CD4-positive, alpha-beta memory T cell (primary cell): Measurements from ENCODE around the gene VAX1. TPM values are rescaled to one million over a fixed set of nuclear protein-coding genes. Genes with fewer than 3 reads are reported as not detected.
"Not testable (repeated sequence)": the region's sequence is repeated elsewhere in the genome, so short reads cannot be mapped to it uniquely, and the experiment has no call there.

Experiments used
- CTCF ChIA-PET: fragments of 350-600 bp; sonication (Branson Sonifier 250); formaldehyde crosslinking; loops from one replicate; lab custom pipeline; 2021; ENCODE audit warnings: inconsistent platforms; ENCODE audit not compliant: partially characterized antibody; lab: Charles Lee
- POLR2A ChIA-PET: fragments of 350-600 bp; sonication (Branson Sonifier 250); formaldehyde crosslinking; loops from one replicate; lab custom pipeline; 2021; ENCODE audit not compliant: partially characterized antibody; lab: Charles Lee
- DNase-seq, 5 donors: peaks; one replicate each; pipeline versions ENCODE4 v3.0.0 to v3.0.0-alpha.2; 2020 to 2022; ENCODE audit warnings: mixed read lengths in 1 of 5
- H3K27ac ChIP-seq: one replicate; pipeline ENCODE4 v1.7.0; 2013; ENCODE audit warnings: low read depth, low read length
- H3K27me3 ChIP-seq: 2 replicates; pipeline ENCODE4 v1.7.0; 2013; ENCODE audit warnings: mild to moderate bottlenecking, low read length, moderate library complexity; ENCODE audit not compliant: insufficient read depth
- H3K36me3 ChIP-seq: 2 replicates; pipeline ENCODE4 v1.7.0; 2013; ENCODE audit warnings: mild to moderate bottlenecking, low read length, moderate library complexity; ENCODE audit not compliant: insufficient read depth
- H3K4me1 ChIP-seq: 2 replicates; pipeline ENCODE4 v1.7.0; 2013; ENCODE audit warnings: mild to moderate bottlenecking, low read length, moderate library complexity; ENCODE audit not compliant: insufficient read depth
- H3K4me3 ChIP-seq, 2 donors: one replicate each; pipeline ENCODE4 v1.7.0; 2013; ENCODE audit warnings: low read length in 2 of 2, mild to moderate bottlenecking in 1 of 2
- H3K9me3 ChIP-seq, 2 donors: one replicate each; pipeline ENCODE4 v1.7.0; 2013; ENCODE audit warnings: low read length in 2 of 2, control low read depth in 1 of 2; ENCODE audit not compliant: control insufficient read depth in 1 of 2
- H3K27ac Mint-ChIP-seq, 7 donors: one replicate each; pipeline ENCODE4 v1.8.0; 2020 to 2021; ENCODE audit warnings: mixed read lengths in 7 of 7, mild to moderate bottlenecking in 6 of 7, inconsistent platforms in 3 of 7, moderate library complexity in 3 of 7
- H3K27me3 Mint-ChIP-seq, 2 donors: one replicate each; pipeline ENCODE4 v1.8.0; 2020 to 2021; ENCODE audit warnings: mixed read lengths in 2 of 2
- H3K36me3 Mint-ChIP-seq, 2 donors: one replicate each; pipeline ENCODE4 v1.8.0; 2020 to 2021; ENCODE audit warnings: mixed read lengths in 2 of 2, inconsistent platforms in 1 of 2, mild to moderate bottlenecking in 1 of 2
- H3K4me1 Mint-ChIP-seq, 4 donors: one replicate each; pipeline ENCODE4 v1.8.0; 2020 to 2021; ENCODE audit warnings: mixed read lengths in 4 of 4, mild to moderate bottlenecking in 1 of 4
- H3K4me3 Mint-ChIP-seq, 8 donors: one replicate each; pipeline ENCODE4 v1.8.0; 2020 to 2021; ENCODE audit warnings: mixed read lengths in 8 of 8, mild to moderate bottlenecking in 7 of 8, moderate library complexity in 6 of 8, inconsistent platforms in 3 of 8
- H3K9me3 Mint-ChIP-seq, 8 donors: one replicate each; pipeline ENCODE4 v1.8.0; 2020 to 2021; ENCODE audit warnings: mixed read lengths in 8 of 8, mild to moderate bottlenecking in 5 of 8, inconsistent platforms in 3 of 8, moderate library complexity in 1 of 8
- intact Hi-C: fragments of 100-400 bp; cut with micrococcal nuclease; formaldehyde crosslinking; loops from one replicate; pipeline ENCODE4 v1.15.1; 2023
- polyA plus RNA-seq, 2 donors: library from polyadenylated mRNA; unstranded; fragments of 300-500 nt; fragmentation: Illumina TruSeq; gene quantifications; one replicate each; pipeline ENCODE4 v1.2.3, GENCODE V29; 2021
- total RNA-seq, 2 experiments: library from RNA; stranded (reverse); gene quantifications; one replicate each; pipeline ENCODE4 v1.2.3, GENCODE V29; 2021

VAX1 gene
- total RNA-seq, result not detected
- not detected for polyA plus RNA-seq

GRCh38 chr10:117137911-117138642 is at the start of gene VAX1:
VAX1 (minus strand) TSS chr10:117138270; CDS start chr10:117138056, 214 bp downstream.
- peaks cover under 1% of the 10 kb centered on the region for H3K4me1 ChIP-seq
- intact Hi-C loops, result no loop called here
- peaks cover 32% of the 10 kb centered on the region for H3K27me3 ChIP-seq
- H3K27ac ChIP-seq, result no peak within 1 kb of the TSS
- no peaks in the 10 kb centered on the region for H3K36me3 Mint-ChIP-seq
- no peak within 1 kb of the TSS for H3K27ac Mint-ChIP-seq
- DNase-seq, result no peak
- H3K9me3 ChIP-seq, result no peaks in the 10 kb centered on the region
- H3K4me3 Mint-ChIP-seq, result peak within 1 kb of the TSS in 4 of 8 donors; percentile 20 to 66 (median 35)
- H3K4me1 Mint-ChIP-seq, result peaks cover 7 to 36% (median 19%) of the 10 kb centered on the region in 4 donors
- no peak within 1 kb of the TSS for H3K4me3 ChIP-seq
- no peaks in the 10 kb centered on the region for H3K36me3 ChIP-seq
- H3K27me3 Mint-ChIP-seq, result peaks cover 54 to 61% of the 10 kb centered on the region in 2 donors
- CTCF ChIA-PET, result no interaction called here
- POLR2A ChIA-PET, result no interaction called here
- H3K9me3 Mint-ChIP-seq, result peaks cover 0 to 10% (median 0%) of the 10 kb centered on the region in 8 donors

DNA sequence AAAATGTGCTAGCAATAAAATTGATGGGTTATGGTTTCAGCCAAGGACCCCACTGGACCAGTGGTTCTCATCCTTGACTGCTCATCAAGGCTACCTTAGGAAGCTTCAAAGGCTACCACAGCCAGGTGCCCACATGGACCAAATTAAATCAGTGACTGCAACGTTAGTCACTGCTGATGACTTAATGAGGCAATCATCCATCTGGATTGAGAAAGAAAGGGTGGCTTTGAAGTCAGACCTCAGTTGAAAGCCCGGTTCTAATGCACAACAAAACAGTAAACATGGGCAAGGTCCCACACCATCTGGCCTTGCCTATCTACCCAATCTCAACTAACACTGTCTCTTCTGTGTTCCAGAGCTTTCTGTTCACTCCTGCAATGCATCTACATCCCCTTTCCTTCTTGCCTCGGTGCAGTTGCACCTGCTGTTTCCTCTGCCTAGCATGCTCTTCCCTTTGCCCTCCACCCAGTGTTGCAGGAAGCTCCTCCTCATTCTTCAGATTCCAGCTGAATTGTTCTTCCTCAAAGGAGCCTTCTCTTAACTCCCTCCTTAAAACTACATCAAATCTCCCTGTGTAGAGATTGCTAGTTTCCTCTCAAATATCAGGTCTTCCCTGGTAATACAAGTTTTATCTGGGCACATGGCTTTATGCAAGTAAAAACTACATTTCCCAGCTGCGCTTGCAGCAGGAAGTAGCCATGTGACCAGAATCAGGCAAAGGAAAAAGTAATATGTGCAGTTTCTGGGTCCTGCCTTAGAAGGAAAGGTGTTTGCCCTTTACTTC is 49.0 kb upstream of the VAX1 start:
- no peak overlapping the region for H3K4me3 ChIP-seq
- H3K27ac ChIP-seq, result no peak overlapping the region
- H3K9me3 Mint-ChIP-seq, result peaks cover 3 to 14% (median 6%) of the 10 kb centered on the region in 8 donors
- intact Hi-C loops, result no loop called here
- DNase-seq, result no peak
- H3K36me3 ChIP-seq, result no peaks in the 10 kb centered on the region
- POLR2A ChIA-PET, result no interaction called here
- H3K4me3 Mint-ChIP-seq, result no peak overlapping the region
- H3K27me3 ChIP-seq, result no peaks in the 10 kb centered on the region
- no peaks in the 10 kb centered on the region for H3K9me3 ChIP-seq
- H3K27me3 Mint-ChIP-seq, result peaks cover 2 to 7% of the 10 kb centered on the region in 2 donors
- no peaks in the 10 kb centered on the region for H3K4me1 ChIP-seq
- H3K4me1 Mint-ChIP-seq, result no peaks in the 10 kb centered on the region
- H3K27ac Mint-ChIP-seq, result no peak overlapping the region
- CTCF ChIA-PET, result interaction anchor here (0.9 to 2.2 kb wide), 2 partner anchors 12 to 20 kb away, joined by 4 to 26 read pairs; no protein-coding TSS in a partner anchor
- no peaks in the 10 kb centered on the region for H3K36me3 Mint-ChIP-seq

- not testable (repeated sequence) for H3K4me3 Mint-ChIP-seq
- CTCF ChIA-PET, result interaction anchor here (2.2 kb wide), 1 partner anchor 11 kb away, joined by 26 read pairs; no protein-coding TSS in a partner anchor
Observed at GRCh38 chr10:117185817-117186216, 47.7 kb upstream of the VAX1 start.

DNA sequence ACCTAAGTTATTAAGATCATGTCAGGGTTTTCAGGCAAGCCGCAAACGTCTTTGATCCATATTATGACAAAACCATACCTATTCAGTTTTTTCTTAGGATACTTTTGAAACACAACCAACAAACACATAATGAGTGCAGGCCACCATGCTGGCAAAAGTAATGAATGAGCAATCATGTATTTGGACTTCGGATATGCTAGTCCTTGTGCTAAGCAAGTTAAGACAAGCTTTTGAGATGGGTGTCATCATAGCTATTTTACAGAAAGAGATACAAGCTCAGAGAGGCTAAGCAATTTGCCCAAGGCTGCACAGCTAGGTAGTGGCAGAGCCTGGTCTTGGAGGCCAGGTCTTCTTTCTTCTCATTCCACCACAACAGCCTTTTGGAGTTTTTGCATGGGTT is 46.8 kb upstream of the VAX1 start:
- Histone ChIP-seq H3K4me1 (no peaks in the 10 kb centered on the region), H3K9me3 (no peaks in the 10 kb centered on the region), H3K4me3 (no peak overlapping the region), H3K36me3 (no peaks in the 10 kb centered on the region), H3K27ac (no peak overlapping the region), H3K27me3 (no peaks in the 10 kb centered on the region)
- intact Hi-C loops, result no loop called here
- H3K27ac Mint-ChIP-seq, result no peak overlapping the region
- no peaks in the 10 kb centered on the region for H3K4me1 Mint-ChIP-seq
- CTCF ChIA-PET, result interaction anchor here (1.0 to 3.0 kb wide), 2 partner anchors 9 to 503 kb away, joined by 3 to 20 read pairs; no protein-coding TSS in a partner anchor
- peaks cover 4 to 7% of the 10 kb centered on the region in 2 donors for H3K27me3 Mint-ChIP-seq
- POLR2A ChIA-PET, result no interaction called here
- peaks cover 3 to 14% (median 5%) of the 10 kb centered on the region in 8 donors for H3K9me3 Mint-ChIP-seq
- no peak overlapping the region for H3K4me3 Mint-ChIP-seq
- H3K36me3 Mint-ChIP-seq, result no peaks in the 10 kb centered on the region
- DNase-seq, result no peak

More at GRCh38 chr10:117185817-117186216, 47.7 kb upstream of the VAX1 start:
- H3K27me3 Mint-ChIP-seq, DNase-seq, H3K4me3 ChIP-seq, H3K4me1 Mint-ChIP-seq, H3K4me1 ChIP-seq, intact Hi-C loops, H3K27ac Mint-ChIP-seq, POLR2A ChIA-PET, H3K36me3 Mint-ChIP-seq, H3K27me3 ChIP-seq, H3K36me3 ChIP-seq, H3K27ac ChIP-seq, H3K9me3 ChIP-seq: not testable (repeated sequence)
- peaks cover 3 to 14% (median 6%) of the 10 kb centered on the region in 8 donors for H3K9me3 Mint-ChIP-seq

DNA sequence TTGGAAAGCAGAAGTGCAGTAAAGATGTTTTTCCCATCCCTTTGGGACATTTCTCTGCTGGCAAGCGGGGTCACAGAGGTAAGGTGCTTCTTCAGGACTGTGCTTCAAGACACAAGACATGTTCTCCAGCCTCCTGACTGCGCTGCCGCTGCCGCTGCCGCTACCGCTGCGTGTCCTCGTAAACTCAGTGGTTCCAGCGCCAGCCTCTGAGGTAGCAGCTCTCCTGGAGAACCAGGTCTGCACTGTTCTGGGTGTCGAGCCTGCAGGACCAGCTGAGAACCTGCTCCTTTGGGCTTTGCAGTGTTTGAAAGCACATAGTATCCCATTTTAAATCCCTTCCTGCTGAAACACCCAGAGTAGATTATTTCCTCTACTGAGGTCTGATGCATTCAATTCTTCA is 46.2 kb upstream of the VAX1 start:
- H3K9me3 ChIP-seq, result no peaks in the 10 kb centered on the region
- Mint-ChIP-seq H3K4me3 (no peak overlapping the region), H3K4me1 (no peaks in the 10 kb centered on the region), H3K36me3 (no peaks in the 10 kb centered on the region), H3K9me3 (peaks cover 0 to 10% (median 4%) of the 10 kb centered on the region in 8 donors), H3K27ac (no peak overlapping the region), H3K27me3 (peaks cover 4 to 7% of the 10 kb centered on the region in 2 donors)
- H3K36me3 ChIP-seq, result no peaks in the 10 kb centered on the region
- ChIA-PET CTCF (interaction anchor here (1.0 to 3.0 kb wide), 2 partner anchors 9 to 502 kb away, joined by 3 to 20 read pairs; no protein-coding TSS in a partner anchor), POLR2A (no interaction called here)
- H3K4me1 ChIP-seq, result no peaks in the 10 kb centered on the region
- H3K27me3 ChIP-seq, result no peaks in the 10 kb centered on the region
- intact Hi-C loops, result no loop called here
- H3K4me3 ChIP-seq, result no peak overlapping the region
- DNase-seq, result no peak
- H3K27ac ChIP-seq, result no peak overlapping the region

DNA sequence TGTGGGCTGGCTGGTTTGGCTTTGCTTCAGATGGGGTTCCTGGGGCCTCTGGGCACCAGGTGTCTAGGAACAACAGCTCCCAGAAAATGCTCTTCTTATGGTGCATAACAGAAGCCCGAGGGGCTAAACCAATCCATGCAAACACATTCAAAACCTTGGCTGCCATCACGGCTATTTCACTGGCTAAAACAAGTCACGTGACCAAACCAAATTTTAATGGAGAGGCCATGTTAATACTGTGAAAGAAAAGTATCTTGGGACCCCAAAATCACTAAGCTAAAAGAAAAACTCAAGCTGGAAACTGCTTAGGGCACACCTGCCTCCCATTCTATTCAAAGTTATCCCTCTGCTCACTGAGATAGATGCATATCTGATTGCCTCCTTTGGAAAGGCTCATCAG is 40.1 kb upstream of the VAX1 start:
- Mint-ChIP-seq H3K36me3 (no peaks in the 10 kb centered on the region), H3K4me3 (no peak overlapping the region), H3K9me3 (no peaks in the 10 kb centered on the region), H3K27ac (no peak overlapping the region), H3K27me3 (peaks cover 8 to 11% of the 10 kb centered on the region in 2 donors), H3K4me1 (peaks cover 9 to 18% (median 14%) of the 10 kb centered on the region in 4 donors)
- DNase-seq, result no peak
- Histone ChIP-seq H3K4me1 (peaks cover 7% of the 10 kb centered on the region), H3K36me3 (no peaks in the 10 kb centered on the region), H3K9me3 (no peaks in the 10 kb centered on the region), H3K27ac (no peak overlapping the region), H3K4me3 (no peak overlapping the region), H3K27me3 (no peaks in the 10 kb centered on the region)
- ChIA-PET CTCF (interaction anchor here (1.0 to 10.4 kb wide), 2 partner anchors 380 to 496 kb away, joined by 3 to 196 read pairs; no protein-coding TSS in a partner anchor), POLR2A (no interaction called here)
- intact Hi-C loops, result no loop called here
